AG09309 (cell line): ENCODE data around the gene COL28A1.

Experiments
- DNase-seq: peaks from one replicate; pipeline ENCODE4 v3.0.0-alpha.2; 2010; ENCODE audit warnings: low read depth
- H3K4me3 ChIP-seq: 2 replicates; pipeline ENCODE4 v1.5.1; 2011; ENCODE audit warnings: mild to moderate bottlenecking, low read depth, low read length, moderate library complexity; ENCODE audit not compliant: control insufficient read depth
- TF ChIP-seq, protein P1 (sequence below): IDR thresholded peaks from 2 replicates; pipeline ENCODE4 v1.5.1; 2011; ENCODE audit warnings: mild to moderate bottlenecking, low read depth, low read length, inconsistent platforms; ENCODE audit not compliant: insufficient read depth, control insufficient read depth; ENCODE audit errors: missing control alignments

Gene COL28A1

DNA sequence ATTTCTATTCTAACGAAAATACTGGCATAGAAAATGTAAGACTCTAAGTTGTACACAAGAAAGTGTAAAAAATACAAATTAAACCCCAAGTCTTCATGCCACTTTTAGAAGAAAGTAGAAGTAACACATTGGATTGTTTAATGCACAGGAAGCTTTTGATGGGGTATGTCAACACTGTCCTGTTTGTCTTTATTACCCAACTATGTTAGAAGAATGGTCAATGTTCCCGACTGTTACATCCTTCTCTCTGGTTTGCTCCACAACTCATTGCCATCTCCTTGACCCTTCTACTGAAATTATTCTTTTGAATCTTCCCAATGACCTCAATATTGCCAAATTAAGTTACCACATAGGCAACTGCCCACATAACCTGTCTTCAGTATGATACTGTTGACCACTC, 35.8 kb downstream of the COL28A1 start:
- DNase-seq: no peak
- H3K4me3 ChIP-seq: no peak overlapping the region

DNA sequence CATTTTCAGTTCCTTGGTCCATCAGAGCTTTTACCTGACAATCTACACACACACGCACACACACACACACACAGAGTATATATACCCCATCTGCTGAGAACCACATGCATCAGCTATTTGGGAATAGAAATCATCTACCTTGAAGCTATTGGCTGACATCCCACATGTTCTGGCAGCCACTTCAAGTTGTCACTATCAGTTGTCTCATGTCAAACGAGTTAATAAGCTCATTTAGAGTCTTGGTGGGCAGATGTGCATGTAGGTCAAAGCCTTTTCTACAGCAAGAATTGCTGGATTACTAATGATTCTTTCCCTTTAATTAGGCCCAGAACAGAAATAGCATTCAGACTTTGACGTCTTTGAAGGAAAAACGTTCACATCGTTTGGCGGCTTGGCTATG, 36.8 kb downstream of the COL28A1 start:
- TF ChIP-seq, protein P1, sequence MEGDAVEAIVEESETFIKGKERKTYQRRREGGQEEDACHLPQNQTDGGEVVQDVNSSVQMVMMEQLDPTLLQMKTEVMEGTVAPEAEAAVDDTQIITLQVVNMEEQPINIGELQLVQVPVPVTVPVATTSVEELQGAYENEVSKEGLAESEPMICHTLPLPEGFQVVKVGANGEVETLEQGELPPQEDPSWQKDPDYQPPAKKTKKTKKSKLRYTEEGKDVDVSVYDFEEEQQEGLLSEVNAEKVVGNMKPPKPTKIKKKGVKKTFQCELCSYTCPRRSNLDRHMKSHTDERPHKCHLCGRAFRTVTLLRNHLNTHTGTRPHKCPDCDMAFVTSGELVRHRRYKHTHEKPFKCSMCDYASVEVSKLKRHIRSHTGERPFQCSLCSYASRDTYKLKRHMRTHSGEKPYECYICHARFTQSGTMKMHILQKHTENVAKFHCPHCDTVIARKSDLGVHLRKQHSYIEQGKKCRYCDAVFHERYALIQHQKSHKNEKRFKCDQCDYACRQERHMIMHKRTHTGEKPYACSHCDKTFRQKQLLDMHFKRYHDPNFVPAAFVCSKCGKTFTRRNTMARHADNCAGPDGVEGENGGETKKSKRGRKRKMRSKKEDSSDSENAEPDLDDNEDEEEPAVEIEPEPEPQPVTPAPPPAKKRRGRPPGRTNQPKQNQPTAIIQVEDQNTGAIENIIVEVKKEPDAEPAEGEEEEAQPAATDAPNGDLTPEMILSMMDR: no peak
- H3K4me3 ChIP-seq: no peak overlapping the region
- no peak for DNase-seq

More for the DNA sequence above, 35.8 kb downstream of the COL28A1 start:
- TF ChIP-seq, protein P1: no peak

DNA sequence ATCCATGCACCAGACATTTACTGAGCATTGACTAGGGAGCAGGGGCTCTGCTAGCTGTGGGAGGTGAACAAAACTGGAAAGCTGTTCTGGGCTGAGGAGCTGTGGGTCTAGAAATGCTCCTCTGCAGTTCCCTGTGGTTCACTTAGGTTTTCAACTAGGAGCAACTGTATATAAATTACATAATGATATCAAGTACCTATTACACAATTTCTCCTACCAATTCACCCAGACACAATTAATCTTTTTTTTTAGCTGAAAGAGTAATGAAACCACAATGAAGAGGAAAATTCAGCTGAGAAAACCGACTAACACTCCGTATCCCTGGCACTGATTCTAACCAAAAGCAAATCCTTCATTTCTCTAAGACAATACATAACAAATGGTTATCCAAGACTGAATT, 39.4 kb downstream of the COL28A1 start:
- no peak for DNase-seq
- H3K4me3 ChIP-seq: no peak overlapping the region
- TF ChIP-seq, protein P1: no peak

DNA sequence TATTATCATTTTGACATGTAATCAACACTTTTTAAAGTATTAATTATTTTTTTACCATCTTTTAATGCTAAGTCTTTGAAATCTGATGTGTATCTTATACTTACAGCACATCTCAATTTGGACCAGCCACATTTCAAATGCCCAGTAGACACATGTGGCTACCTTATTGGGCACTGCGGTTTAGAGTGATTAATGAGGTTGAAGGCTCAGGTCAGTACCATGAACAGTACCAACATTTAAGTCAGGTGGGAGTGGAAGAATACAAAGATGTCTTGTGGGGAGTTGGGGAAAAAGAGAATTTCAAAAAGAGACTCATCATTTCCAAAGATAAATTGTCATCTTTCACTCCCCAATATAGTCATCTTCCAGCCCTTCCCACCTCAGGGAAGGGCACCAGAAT, 40.5 kb downstream of the COL28A1 start:
- no peak for DNase-seq
- TF ChIP-seq, protein P1: no peak
- H3K4me3 ChIP-seq: no peak overlapping the region

DNA sequence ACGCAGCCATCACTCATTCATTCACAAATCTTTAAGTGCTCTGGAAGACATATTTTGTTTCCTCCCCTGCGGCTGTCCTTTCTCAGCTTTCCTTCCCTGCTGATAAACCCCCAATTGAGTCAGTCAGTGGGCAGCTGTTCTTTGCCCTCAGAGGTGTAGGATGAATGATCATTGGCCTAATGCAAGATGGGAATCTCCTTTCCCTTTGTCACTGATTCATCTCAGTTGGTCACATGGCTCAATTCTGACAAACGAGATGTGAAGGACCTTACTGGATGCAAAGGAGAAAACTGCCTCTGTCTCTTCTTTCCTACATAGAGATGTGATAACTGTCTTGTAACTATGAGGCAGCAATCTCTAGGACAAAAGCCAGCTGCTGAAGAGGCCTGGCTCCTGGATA, 44.6 kb downstream of the COL28A1 start:
- H3K4me3 ChIP-seq: no peak overlapping the region
- TF ChIP-seq, protein P1: no peak
- DNase-seq: no peak

DNA sequence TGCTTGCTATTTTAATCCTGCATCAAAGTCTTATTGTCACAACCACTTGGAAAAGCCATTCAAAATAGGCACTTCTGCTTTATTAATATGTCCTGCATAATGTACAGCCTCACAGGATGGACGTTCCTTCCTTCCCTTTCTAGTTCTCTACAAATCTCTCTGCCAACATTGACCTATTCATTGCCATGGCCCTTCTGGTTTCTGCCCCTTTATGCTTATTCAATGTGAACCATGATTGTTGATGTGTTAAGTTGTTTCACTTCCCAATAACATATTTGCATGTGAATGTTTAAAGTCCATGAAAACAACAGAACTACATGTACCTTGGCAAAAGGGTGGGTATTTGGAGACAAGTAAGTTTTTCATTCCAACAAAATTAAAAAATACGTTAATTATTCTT, 45.7 kb downstream of the COL28A1 start:
- no peak overlapping the region for H3K4me3 ChIP-seq
- TF ChIP-seq, protein P1: no peak
- DNase-seq: no peak

DNA sequence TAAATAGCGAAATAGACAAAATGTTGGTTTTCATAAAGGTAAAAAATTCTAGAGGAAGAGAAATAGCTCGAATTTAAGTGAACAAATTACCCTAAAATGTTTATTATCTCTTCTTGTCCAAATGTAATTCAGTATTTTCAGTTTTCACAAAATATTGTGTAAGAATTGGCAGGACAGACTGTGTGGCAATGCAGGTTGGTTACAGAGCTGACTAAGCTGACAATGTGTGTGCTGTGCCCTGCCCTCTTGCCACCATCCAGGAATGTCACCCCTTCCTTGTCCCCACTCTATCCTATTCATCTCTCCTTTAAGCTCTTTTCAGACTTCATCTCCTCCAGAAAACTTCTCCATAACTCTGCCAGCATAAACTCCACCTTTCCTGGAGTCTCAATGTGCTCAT, 46.1 kb downstream of the COL28A1 start:
- H3K4me3 ChIP-seq: no peak overlapping the region
- no peak for DNase-seq
- TF ChIP-seq, protein P1: no peak
